A549 (cell line): ENCODE measurements around the gene TBPL2. TPM values are rescaled to one million over a fixed set of nuclear protein-coding genes. Genes with fewer than 3 reads are reported as not detected.
"Not testable (repeated sequence)": the region's sequence is repeated elsewhere in the genome, so short reads cannot be mapped to it uniquely, and the experiment has no call there.

Source experiments
- ATAC-seq, 2 experiments: fragments of 200-7000 bp in 1 of 2; fragments of >200 bp in 1 of 2; cut with Nextera tagmentation in 1 of 2; cut with Tn5 transposase in 1 of 2; 3 replicates each; pipeline versions ENCODE4 v1.8.0 to v1.9.1; 2018 to 2020; ENCODE audit warnings: mild to moderate bottlenecking in 1 of 2, moderate library complexity in 1 of 2
- CTCF ChIA-PET: fragments of 300-600 bp; sonication (Branson Sonifier 250); formaldehyde crosslinking; extraction: SDS; loops from one replicate; lab custom pipeline; 2021; ENCODE audit warnings: antibody characterized with exemption, inconsistent platforms; lab: Yijun Ruan, JAX
- POLR2A ChIA-PET: fragments of 350-600 bp; formaldehyde crosslinking; extraction: SDS; loops from one replicate; lab custom pipeline; 2021; ENCODE audit warnings: antibody characterized with exemption, inconsistent platforms; lab: Yijun Ruan, JAX
- DNase-seq, 2 experiments: peaks; one replicate each; pipeline versions ENCODE4 v3.0.0 to v3.0.0-alpha.2; 2011 to 2016; ENCODE audit warnings: low read depth in 1 of 2, low spot score in 1 of 2
- FAIRE-seq: peaks from 2 replicates; lab custom pipeline; 2011; peaks lifted over from hg19 to GRCh38; lab: Jason Lieb, UNC
- H3K27ac ChIP-seq, 2 experiments: fragments of >200 bp; sonication (Bioruptor Twin); formaldehyde crosslinking; 3 replicates each; pipeline ENCODE4 v1.5.1; 2016 to 2017
- H3K4me1 ChIP-seq: fragments of >200 bp; sonication (Bioruptor Twin); formaldehyde crosslinking; 3 replicates; pipeline ENCODE4 v1.6.1; 2016
- H3K4me2 ChIP-seq: fragments of >200 bp; sonication (Bioruptor Twin); formaldehyde crosslinking; 3 replicates; pipeline ENCODE4 v1.6.1; 2016
- H3K4me3 ChIP-seq: fragments of >200 bp; sonication (Bioruptor Twin); formaldehyde crosslinking; 3 replicates; pipeline ENCODE4 v1.5.1; 2016
- H3K9me3 ChIP-seq: fragments of >200 bp; sonication (Bioruptor Twin); formaldehyde crosslinking; 3 replicates; pipeline ENCODE4 v1.6.1; 2016
- BHLHE40 ChIP-seq: IDR thresholded peaks from 2 replicates; pipeline ENCODE4 v1.6.1; 2012; ENCODE audit warnings: low read depth, low read length, inconsistent platforms
- CBX2 ChIP-seq: fragments of 200-600 bp; sonication (generic); IDR thresholded peaks from 2 replicates; pipeline ENCODE4 v1.6.1; 2016; ENCODE audit warnings: low read depth, mild to moderate bottlenecking, borderline replicate concordance
- CHD4 ChIP-seq: fragments of 200-600 bp; sonication (generic); IDR thresholded peaks from 2 replicates; pipeline ENCODE4 v1.6.1; 2016; ENCODE audit warnings: antibody characterized with exemption, mild to moderate bottlenecking, borderline replicate concordance
- E2F6 ChIP-seq: IDR thresholded peaks from 2 replicates; pipeline ENCODE4 v1.6.1; 2012; ENCODE audit warnings: low read depth, borderline replicate concordance
- EHMT2 ChIP-seq: fragments of 200-600 bp; sonication (generic); IDR thresholded peaks from 2 replicates; pipeline ENCODE4 v1.6.1; 2016; ENCODE audit warnings: antibody characterized with exemption, low read depth, mild to moderate bottlenecking, moderate library complexity
- ESRRA ChIP-seq: fragments of 150-350 bp; IDR thresholded peaks from 2 replicates; pipeline ENCODE4 v1.6.1; 2014; ENCODE audit warnings: mild to moderate bottlenecking, low read length, borderline replicate concordance
- FOXS1 ChIP-seq: fragments of 250-450 bp; sonication (Bioruptor Pico); IDR thresholded peaks from 2 replicates; pipeline ENCODE4 v1.5.0; 2020; ENCODE audit warnings: mild to moderate bottlenecking, moderate library complexity
- GATA3 ChIP-seq: IDR thresholded peaks from 2 replicates; pipeline ENCODE4 v1.6.1; 2012; ENCODE audit warnings: borderline replicate concordance
- HDAC2 ChIP-seq: fragments of 200-600 bp; sonication (generic); IDR thresholded peaks from 2 replicates; pipeline ENCODE4 v1.6.1; 2016
- HES2 ChIP-seq: fragments of >200 bp; sonication (Bioruptor Twin); formaldehyde crosslinking; IDR thresholded peaks from 2 replicates; pipeline ENCODE4 v1.6.1; 2016
- HOXA7 ChIP-seq: fragments of 250-450 bp; sonication (Bioruptor Pico); IDR thresholded peaks from 2 replicates; pipeline ENCODE4 v1.5.0; 2020; ENCODE audit warnings: mild to moderate bottlenecking, moderate library complexity
- HOXB13 ChIP-seq: fragments of 250-450 bp; sonication (Bioruptor Pico); IDR thresholded peaks from 2 replicates; pipeline ENCODE4 v1.5.0; 2020; ENCODE audit warnings: low read depth, mild to moderate bottlenecking, moderate library complexity
- JUN ChIP-seq, 2 experiments: fragments of >200 bp; sonication (Bioruptor Twin); formaldehyde crosslinking; IDR thresholded peaks; 2 replicates in 1 of 2; 3 replicates in 1 of 2; pipeline ENCODE4 v1.6.1; 2016 to 2017
- MAX ChIP-seq: IDR thresholded peaks from 2 replicates; pipeline ENCODE4 v1.6.1; 2012
- MAZ ChIP-seq: fragments of 150-350 bp; IDR thresholded peaks from 2 replicates; pipeline ENCODE4 v1.6.1; 2014; ENCODE audit warnings: antibody characterized with exemption, low read depth, low read length, borderline replicate concordance
- NFE2L2 ChIP-seq: fragments of 150-350 bp; conservative IDR thresholded peaks from 2 replicates; pipeline ENCODE4 v1.6.1; 2014; ENCODE audit warnings: low read length
- PBX3 ChIP-seq: IDR thresholded peaks from 2 replicates; pipeline ENCODE4 v1.6.1; 2012
- RAD21 ChIP-seq, 2 experiments: fragments of >200 bp in 1 of 2; sonication (Bioruptor Twin) in 1 of 2; formaldehyde crosslinking in 1 of 2; IDR thresholded peaks in 1 of 2; conservative IDR thresholded peaks in 1 of 2; 2 replicates in 1 of 2; 3 replicates in 1 of 2; pipeline ENCODE4 v1.6.1; 2012 to 2018; ENCODE audit warnings: inconsistent platforms in 1 of 2
- REST ChIP-seq: fragments of 200-600 bp; sonication (generic); IDR thresholded peaks from 2 replicates; pipeline ENCODE4 v1.6.1; 2016; ENCODE audit warnings: antibody characterized with exemption, mild to moderate bottlenecking, moderate library complexity
- RNF2 ChIP-seq: fragments of 200-600 bp; sonication (generic); IDR thresholded peaks from 2 replicates; pipeline ENCODE4 v1.6.1; 2016; ENCODE audit warnings: low read depth, mild to moderate bottlenecking, antibody characterized with exemption, moderate library complexity, borderline replicate concordance
- SMC3 ChIP-seq: fragments of >200 bp; sonication (Bioruptor Twin); formaldehyde crosslinking; IDR thresholded peaks from 3 replicates; pipeline ENCODE4 v1.6.1; 2018; ENCODE audit warnings: inconsistent platforms
- SREBF2 ChIP-seq: fragments of 450-650 bp; IDR thresholded peaks from 2 replicates; pipeline ENCODE4 v1.6.1; 2014; ENCODE audit warnings: mild to moderate bottlenecking, moderate library complexity
- TFCP2L1 ChIP-seq: fragments of 250-450 bp; sonication (Bioruptor Pico); IDR thresholded peaks from 2 replicates; pipeline ENCODE4 v1.5.0; 2021; ENCODE audit warnings: mild to moderate bottlenecking
- TP53 ChIP-seq: fragments of 250-450 bp; sonication (Bioruptor Pico); IDR thresholded peaks from 2 replicates; pipeline ENCODE4 v1.5.0; 2021; ENCODE audit warnings: mild to moderate bottlenecking, moderate library complexity
- ZFP36 ChIP-seq: fragments of 450-650 bp; IDR thresholded peaks from 2 replicates; pipeline ENCODE4 v1.6.1; 2014; ENCODE audit warnings: borderline replicate concordance; ENCODE audit not compliant: partially characterized antibody
- WGBS: methylation state at CpG from one replicate; pipeline ENCODE4 v1.1.6; 2017; ENCODE audit errors: missing lambda C conversion rate; 5-methylcytosine and 5-hydroxymethylcytosine counted together
- polyA plus RNA-seq, 4 experiments: library from polyadenylated mRNA; depleted of rRNA in 3 of 4; stranded (reverse); fragments of >200 nt; fragmentation: RNase III in 1 of 4; extraction: RNeasy Plus Mini Kit Qiagen cat#74134 plus additional on column Dnase treatment in 1 of 4; gene quantifications; 2 replicates in 3 of 4; 3 replicates in 1 of 4; pipeline ENCODE4 v1.2.3, GENCODE V29; 2011 to 2017

The TBPL2 gene
- polyA plus RNA-seq, 2 of the 4 experiments (the other 2 are of a cell fraction), result not detected

- POLR2A ChIA-PET, result no interaction called here
- Histone ChIP-seq H3K9me3 (no peaks in the 10 kb centered on the region), H3K4me1 (no peaks in the 10 kb centered on the region), H3K4me3 (no peak overlapping the region), H3K4me2 (no peak overlapping the region), H3K27ac (no peak overlapping the region)
- CTCF ChIA-PET, result interaction anchor here (0.6 to 1.3 kb wide), 2 partner anchors 9 to 184 kb away, joined by 3 to 4 read pairs; no protein-coding TSS in a partner anchor
- TF ChIP-seq E2F6 (no peak), CBX2 (no peak), HDAC2 (no peak), HES2 (no peak), SMC3 (no peak), RAD21 (conservative IDR thresholded peaks at IDR 0.05 in 1 of 2, IDR thresholded peaks at IDR 0.05 in 1 of 2) (no peak), MAZ (no peak), JUN (IDR thresholded peaks at IDR 0.05) (no peak), REST (no peak), MAX (no peak), FOXS1 (no peak), PBX3 (no peak), SREBF2 (no peak)
- ATAC-seq (no peak), FAIRE-seq (no peak), DNase-seq (no peak)
- 68% methylated on average over 5 of the region's 5 CpGs for WGBS
These were observed 41.4 kb upstream of the TBPL2 start for GRCh38 chr14:55481769-55482168.

GRCh38 chr14:55477680-55478079 is 37.3 kb upstream of the TBPL2 start:
- POLR2A ChIA-PET, result no interaction called here
- no peaks in the 10 kb centered on the region for H3K9me3 ChIP-seq
- no peak for TF ChIP-seq RAD21 (conservative IDR thresholded peaks at IDR 0.05 in 1 of 2, IDR thresholded peaks at IDR 0.05 in 1 of 2)
- no peak for TF ChIP-seq NFE2L2
- TF ChIP-seq ZFP36, result no peak
- no peak for TF ChIP-seq ESRRA
- no peak for TF ChIP-seq EHMT2
- TF ChIP-seq E2F6, result no peak
- no peak for TF ChIP-seq TFCP2L1 (CRISPR knock-in tag)
- TF ChIP-seq REST, result no peak
- TF ChIP-seq FOXS1, result no peak
- no peak for TF ChIP-seq HOXA7
- TF ChIP-seq TP53 (CRISPR knock-in tag), result no peak
- TF ChIP-seq HOXB13 (CRISPR knock-in tag), result no peak
- no peak for TF ChIP-seq CBX2
- TF ChIP-seq BHLHE40, result no peak
- TF ChIP-seq RNF2, result no peak
- TF ChIP-seq HDAC2, result no peak
- TF ChIP-seq CHD4, result no peak
- TF ChIP-seq GATA3, result no peak
- H3K4me1 ChIP-seq, result no peaks in the 10 kb centered on the region
- 55% methylated on average over 4 of the region's 4 CpGs for WGBS
- DNase-seq (no peak), FAIRE-seq (no peak), ATAC-seq (no peak)
- H3K27ac ChIP-seq, result no peak overlapping the region
- H3K4me3 ChIP-seq, result no peak overlapping the region
- H3K4me2 ChIP-seq, result no peak overlapping the region
- CTCF ChIA-PET, result interaction anchor here (0.9 kb wide), 1 partner anchor 11 kb away, joined by 3 read pairs; no protein-coding TSS in a partner anchor

GRCh38 chr14:55476448-55476847 is 36.0 kb upstream of the TBPL2 start:
- POLR2A ChIA-PET, ATAC-seq, DNase-seq, H3K27ac ChIP-seq, H3K4me3 ChIP-seq, H3K9me3 ChIP-seq, FAIRE-seq, H3K4me1 ChIP-seq, H3K4me2 ChIP-seq: not testable (repeated sequence)
- CTCF ChIA-PET, result interaction anchor here (1.1 kb wide), 1 partner anchor 10 kb away, joined by 3 read pairs; no protein-coding TSS in a partner anchor
- WGBS, result 86% methylated on average over 3 of the region's 3 CpGs
